Activated CD8-positive, alpha-beta memory T cell treated with anti-CD3 and anti-CD28 coated beads for 24 hours (primary cell): ENCODE measurements around the gene ARRDC2.

Experiments used
- DNase-seq: peaks from one replicate; pipeline ENCODE4 v3.0.0-alpha.2; 2020

Gene ARRDC2

DNA sequence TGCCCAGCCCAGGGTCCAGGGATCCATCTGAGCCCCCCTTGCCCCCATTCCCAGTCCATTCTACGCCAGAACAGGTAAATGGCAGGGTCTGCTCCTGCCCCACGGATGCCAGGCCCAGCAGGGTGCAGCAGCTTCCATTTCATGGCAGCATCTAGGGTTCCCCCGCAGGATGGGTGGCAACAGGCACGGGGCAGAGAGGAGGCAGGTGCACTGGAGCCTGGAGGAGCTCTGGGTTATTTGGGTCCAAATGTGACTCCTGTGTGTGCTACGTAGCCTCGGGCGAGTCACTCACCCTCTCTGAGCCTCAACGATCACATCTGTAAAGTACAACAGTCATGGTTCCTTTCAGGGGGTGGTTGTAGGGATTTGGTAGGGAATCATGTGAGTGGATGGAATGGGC is 51.3 kb downstream of the ARRDC2 start:
- no peak for DNase-seq

DNA sequence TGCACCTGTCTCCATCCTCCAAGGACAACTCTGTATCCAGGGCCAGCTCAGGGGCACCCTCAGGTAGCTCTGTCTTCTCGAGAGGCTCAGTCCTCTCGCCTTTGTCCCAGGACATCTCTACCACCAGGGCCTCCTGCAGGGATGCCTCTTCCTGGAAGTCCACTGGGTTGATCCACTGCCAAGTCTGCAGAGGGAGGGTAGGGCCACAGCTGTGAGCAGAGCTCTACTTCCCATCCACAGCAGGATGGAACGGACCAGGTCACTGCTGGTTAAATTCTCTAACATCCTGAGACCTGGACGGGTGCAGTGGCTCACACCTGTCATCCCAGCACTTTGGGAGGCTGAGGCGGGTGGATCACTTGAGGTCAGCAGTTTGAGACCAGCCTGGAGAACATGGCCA is 51.9 kb downstream of the ARRDC2 start:
- DNase-seq = no peak

DNA sequence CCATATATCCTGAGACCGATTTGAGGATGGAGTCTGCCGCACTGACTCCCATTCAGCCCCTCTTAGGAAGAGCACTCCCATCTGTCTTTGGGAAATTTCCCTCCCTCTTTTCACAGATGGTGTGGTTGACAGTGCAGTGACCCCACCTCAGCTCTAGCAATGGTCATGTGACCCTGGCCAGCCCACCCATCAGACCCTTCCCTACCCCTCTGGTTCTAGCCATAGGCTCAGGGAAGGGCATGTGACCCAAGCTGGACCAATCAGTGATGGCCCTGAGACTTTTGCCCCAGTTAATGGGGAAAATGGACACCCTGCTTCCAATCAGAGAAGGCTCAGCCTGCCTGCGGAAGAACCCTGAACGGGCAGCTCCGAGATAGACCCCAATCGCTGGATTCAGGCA is 52.5 kb downstream of the ARRDC2 start:
- DNase-seq = no peak

DNA sequence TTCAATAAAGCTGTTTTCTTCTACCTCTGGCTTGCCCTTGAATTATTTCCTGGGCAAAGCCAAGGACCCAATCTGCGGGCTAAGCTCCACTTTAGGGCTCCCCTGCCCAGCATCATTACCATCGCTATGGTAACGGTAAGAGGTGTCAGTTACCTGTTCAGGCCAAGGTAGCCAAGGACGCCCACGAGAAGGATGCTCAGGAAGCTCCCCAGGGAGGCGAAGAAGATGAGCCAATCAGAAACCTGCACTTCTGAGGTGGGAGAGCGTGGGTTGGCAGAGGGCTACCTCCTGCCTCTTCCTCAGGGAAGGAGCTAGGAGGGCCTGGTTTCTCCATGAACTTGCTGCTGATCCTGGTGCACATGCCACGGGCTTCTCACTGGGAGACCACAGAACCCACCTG is 54.1 kb downstream of the ARRDC2 start:
- no peak for DNase-seq

DNA sequence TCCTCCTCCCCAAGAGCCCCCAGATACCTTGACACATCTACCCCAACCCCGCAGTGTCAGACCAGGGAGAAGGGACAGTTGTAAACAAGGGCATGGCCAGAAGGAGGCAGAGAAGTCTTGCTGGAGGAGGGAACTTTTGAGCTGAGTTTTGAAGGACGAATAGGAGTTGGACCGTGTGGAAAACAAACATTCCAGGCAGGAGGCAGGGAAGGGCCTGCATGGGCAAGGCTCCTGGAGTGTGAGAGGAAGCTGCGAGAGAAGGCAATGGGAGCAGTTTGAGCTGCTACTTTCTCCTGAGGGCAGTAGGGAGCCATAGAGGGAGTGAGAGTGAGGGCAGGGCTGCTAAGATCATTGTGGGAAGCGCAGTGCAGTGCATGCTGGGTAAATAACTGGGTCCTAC is 55.5 kb downstream of the ARRDC2 start:
- no peak for DNase-seq
